GM10847 (cell line): ENCODE data around the gene LUZP2.

Experiments
- POLR2A ChIP-seq: IDR thresholded peaks from 2 replicates; pipeline ENCODE4 v1.6.1; 2011; ENCODE audit not compliant: insufficient read length; ENCODE audit errors: extremely low read depth

LUZP2 gene

GRCh38 chr11:24859801-24860300, 363.0 kb downstream of the LUZP2 start:
- no peak for TF ChIP-seq POLR2A

- no peak for TF ChIP-seq POLR2A
Measured at GRCh38 chr11:24861440-24861839, 364.6 kb downstream of the LUZP2 start.

- TF ChIP-seq POLR2A: no peak
Measured at GRCh38 chr11:24866743-24867142, 369.9 kb downstream of the LUZP2 start.

- no peak for TF ChIP-seq POLR2A
Measured at GRCh38 chr11:24870048-24870447, 373.2 kb downstream of the LUZP2 start.

GRCh38 chr11:24872186-24872585, 375.3 kb downstream of the LUZP2 start:
- TF ChIP-seq POLR2A: no peak

GRCh38 chr11:24872651-24873311, 375.9 kb downstream of the LUZP2 start:
- no peak for TF ChIP-seq POLR2A

GRCh38 chr11:24880962-24881361, 384.1 kb downstream of the LUZP2 start:
- no peak for TF ChIP-seq POLR2A

- TF ChIP-seq POLR2A: no peak
Measured at GRCh38 chr11:24885580-24886173, 388.8 kb downstream of the LUZP2 start.

GRCh38 chr11:24886880-24887619, 390.2 kb downstream of the LUZP2 start:
- TF ChIP-seq POLR2A: no peak

GRCh38 chr11:24890426-24890825, 393.6 kb downstream of the LUZP2 start:
- no peak for TF ChIP-seq POLR2A

- no peak for TF ChIP-seq POLR2A
Measured at GRCh38 chr11:24896118-24896835, 399.4 kb downstream of the LUZP2 start.

GRCh38 chr11:24900514-24900913, 403.7 kb downstream of the LUZP2 start:
- TF ChIP-seq POLR2A: no peak

- no peak for TF ChIP-seq POLR2A
Measured at GRCh38 chr11:24900960-24901549, 404.2 kb downstream of the LUZP2 start.

- no peak for TF ChIP-seq POLR2A
Measured at GRCh38 chr11:24903555-24903954, 406.7 kb downstream of the LUZP2 start.

GRCh38 chr11:24925091-24925490, 428.2 kb downstream of the LUZP2 start:
- TF ChIP-seq POLR2A: no peak
